GM21447 (cell line): ENCODE results near the gene HPS5.
"Not testable (repeated sequence)": the region's sequence is repeated elsewhere in the genome, so short reads cannot be mapped to it uniquely, and the experiment has no call there.

ENCODE experiments used
- ATAC-seq: cut with Tn5 transposase; IDR thresholded peaks from one replicate; pipeline ENCODE4 v1.9.1; 2021; ENCODE audit not compliant: unreplicated experiment

HPS5 gene

GRCh38 chr11:18271206-18271605, 50.7 kb downstream of the HPS5 start:
- ATAC-seq, result no peak

GRCh38 chr11:18270102-18270501, 51.8 kb downstream of the HPS5 start:
- no peak for ATAC-seq

GRCh38 chr11:18269252-18269651, 52.7 kb downstream of the HPS5 start:
- not testable (repeated sequence) for ATAC-seq

GRCh38 chr11:18267335-18268133, 54.4 kb downstream of the HPS5 start:
- peak; percentile 66 for ATAC-seq

- no peak for ATAC-seq
Observed at GRCh38 chr11:18265949-18266348, 56.0 kb downstream of the HPS5 start, which contains the start of gene SAA1. TSS of gene SAA1 (plus strand) at chr11:18266264. CDS start at chr11:18266888, 624 bp downstream.

GRCh38 chr11:18264677-18265555, 57.0 kb downstream of the HPS5 start:
- no peak for ATAC-seq

- ATAC-seq, result no peak
Observed at GRCh38 chr11:18264035-18264434, 57.9 kb downstream of the HPS5 start.

- not testable (repeated sequence) for ATAC-seq
Observed at GRCh38 chr11:18262681-18263350, 59.1 kb downstream of the HPS5 start.

- no peak for ATAC-seq
Observed at GRCh38 chr11:18261721-18262120, 60.2 kb downstream of the HPS5 start.

GRCh38 chr11:18259259-18259658, 62.7 kb downstream of the HPS5 start:
- ATAC-seq, result no peak

GRCh38 chr11:18254781-18255361, 67.1 kb downstream of the HPS5 start:
- no peak for ATAC-seq

GRCh38 chr11:18253778-18254338, 68.1 kb downstream of the HPS5 start:
- ATAC-seq, result no peak

GRCh38 chr11:18253233-18253632, 68.7 kb downstream of the HPS5 start:
- ATAC-seq, result no peak

GRCh38 chr11:18248561-18248960, 73.4 kb downstream of the HPS5 start, which contains the start of gene SAA2:
TSS of gene SAA2 (minus strand) at chr11:18248668. CDS start at chr11:18248011, 657 bp downstream.
- no peak for ATAC-seq

GRCh38 chr11:18247191-18247581, 74.8 kb downstream of the HPS5 start:
- ATAC-seq, result peak; percentile 4

GRCh38 chr11:18246379-18247190, 75.4 kb downstream of the HPS5 start:
- peak; percentile 80 for ATAC-seq

GRCh38 chr11:18245396-18245795, 76.5 kb downstream of the HPS5 start:
- ATAC-seq, result no peak

- no peak for ATAC-seq
Observed at GRCh38 chr11:18243783-18244362, 78.1 kb downstream of the HPS5 start.

GRCh38 chr11:18239655-18240054, 82.3 kb downstream of the HPS5 start:
- ATAC-seq, result no peak
